HG03025 (cell line): ENCODE measurements around the gene NUDT14.

ENCODE experiments used
- ATAC-seq: cut with Tn5 transposase; IDR thresholded peaks from one replicate; pipeline ENCODE4 v1.9.1; 2021; ENCODE audit warnings: mild to moderate bottlenecking, moderate library complexity; ENCODE audit not compliant: unreplicated experiment, low FRiP score

NUDT14 gene

GRCh38 chr14:105200074-105200473 lies 19.0 kb upstream of the NUDT14 start:
- ATAC-seq, result no peak

- no peak for ATAC-seq
Observed at GRCh38 chr14:105199093-105199492, 18.0 kb upstream of the NUDT14 start.

- ATAC-seq, result no peak
Observed at GRCh38 chr14:105198588-105198987, 17.5 kb upstream of the NUDT14 start.

- no peak for ATAC-seq
Observed at GRCh38 chr14:105197211-105197641, 16.1 kb upstream of the NUDT14 start.

GRCh38 chr14:105196265-105196960 lies 15.3 kb upstream of the NUDT14 start:
- no peak for ATAC-seq

GRCh38 chr14:105195522-105196264 lies 14.6 kb upstream of the NUDT14 start:
- ATAC-seq, result no peak

GRCh38 chr14:105195051-105195450 lies 13.9 kb upstream of the NUDT14 start:
- ATAC-seq, result no peak

- no peak for ATAC-seq
Observed at GRCh38 chr14:105193916-105194782, 13.0 kb upstream of the NUDT14 start.

GRCh38 chr14:105192866-105193731 lies 12.0 kb upstream of the NUDT14 start:
- no peak for ATAC-seq

- ATAC-seq, result no peak
Observed at GRCh38 chr14:105187935-105188524, 6.9 kb upstream of the NUDT14 start.

- no peak for ATAC-seq
Observed at GRCh38 chr14:105187116-105187515, 6.0 kb upstream of the NUDT14 start.

GRCh38 chr14:105185973-105186372 lies 4.9 kb upstream of the NUDT14 start:
- ATAC-seq, result no peak

GRCh38 chr14:105185001-105185400 lies 3.9 kb upstream of the NUDT14 start:
- ATAC-seq, result no peak

GRCh38 chr14:105184461-105184860 lies 3.3 kb upstream of the NUDT14 start:
- ATAC-seq, result no peak

- ATAC-seq, result no peak
Observed at GRCh38 chr14:105182296-105183020, 1.3 kb upstream of the NUDT14 start.

- no peak for ATAC-seq
Observed at GRCh38 chr14:105181549-105182295, 610 bp upstream of the NUDT14 start.

- no peak for ATAC-seq
Observed at GRCh38 chr14:105179191-105179590, 1.9 kb downstream of the NUDT14 start.

GRCh38 chr14:105178868-105179140 lies 2.3 kb downstream of the NUDT14 start:
- no peak for ATAC-seq
